Suprapubic skin (tissue), 4 donors: ENCODE measurements around the gene PCNT.

ENCODE experiments used
- POLR2A ChIP-seq, 2 donors: fragments of 450-650 bp; IDR thresholded peaks; one replicate each; pipeline ENCODE4 v1.6.1; 2017; ENCODE audit warnings: antibody characterized with exemption in 2 of 2, mild to moderate bottlenecking in 2 of 2, moderate library complexity in 2 of 2
- POLR2AphosphoS5 ChIP-seq, 3 donors: sonication (generic); formaldehyde crosslinking; IDR thresholded peaks; one replicate each; pipeline ENCODE4 v1.6.1; 2017; ENCODE audit warnings: antibody characterized with exemption in 3 of 3

- TF ChIP-seq POLR2AphosphoS5 (IDR thresholded peaks at IDR 0.05) (no peak), POLR2A (IDR thresholded peaks at IDR 0.05) (no peak)
These were observed 75.7 kb downstream of the PCNT start for GRCh38 chr21:46399686-46400085.
